Stimulated activated CD4-positive, alpha-beta T cell treated with anti-CD3 and anti-CD28 coated beads, Interleukin-12 subunit alpha, Interleukin-12 subunit beta, amount 100 ng/mL, for 24 hours (primary cell): ENCODE results near the gene UAP1L1.

Experiments
- DNase-seq, 2 experiments: peaks; one replicate each; pipeline ENCODE4 v3.0.0-alpha.2; 2020; ENCODE audit warnings: low read depth in 2 of 2

The UAP1L1 gene

DNA sequence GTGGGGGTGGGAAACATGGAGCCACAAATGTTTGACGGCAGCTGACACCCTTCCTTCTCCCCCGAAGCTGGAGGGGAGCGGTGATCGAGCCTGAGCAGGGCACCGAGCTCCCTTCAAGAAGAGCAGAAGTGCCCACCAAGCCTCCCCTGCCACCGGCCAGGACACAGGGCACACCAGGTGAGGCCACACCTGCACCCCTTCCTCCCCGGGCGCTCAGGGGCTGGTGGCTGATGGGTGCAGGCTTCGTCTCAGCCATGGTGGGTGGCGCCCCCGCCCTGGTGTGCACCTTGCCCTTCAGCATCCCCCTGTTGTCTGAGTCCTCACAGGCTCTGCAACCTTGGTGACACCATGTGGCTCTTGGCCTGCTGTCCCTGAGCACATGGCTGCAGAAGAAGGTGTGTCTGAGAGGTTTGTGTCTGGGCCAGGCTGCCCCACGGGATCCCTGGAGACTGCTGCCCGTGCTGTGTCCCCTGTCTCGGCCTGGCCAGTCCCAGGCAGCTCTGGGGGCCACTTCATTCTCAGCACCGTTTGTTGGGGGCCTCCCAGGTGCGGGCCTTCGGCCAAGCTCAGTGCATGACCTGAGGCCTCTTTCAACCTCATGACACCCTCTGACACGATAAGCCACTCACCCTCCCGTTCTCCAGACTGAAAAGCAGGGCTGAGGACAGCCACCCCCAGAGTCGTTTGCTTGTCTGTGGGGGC is 20.6 kb downstream of the UAP1L1 start:
- DNase-seq: no peak

DNA sequence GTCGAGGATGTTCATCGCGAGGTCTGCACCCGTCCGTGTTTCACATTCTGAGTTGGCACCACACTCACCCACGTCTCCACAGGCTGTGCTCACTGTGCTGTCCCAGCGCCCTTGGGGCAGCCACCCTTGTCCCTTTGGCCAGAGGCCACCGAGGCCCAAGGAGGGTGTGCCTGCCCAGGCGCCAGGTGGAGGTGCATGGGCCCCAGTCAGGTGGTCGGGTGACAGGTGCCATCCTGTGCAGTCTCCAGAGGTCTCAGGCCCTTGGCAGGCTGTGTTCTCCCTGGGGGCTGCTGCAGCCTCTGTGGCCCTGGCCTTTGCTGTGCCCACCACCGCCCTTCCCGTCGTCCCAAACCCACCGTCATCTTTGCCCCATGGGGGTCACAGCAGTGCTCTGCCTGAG is 21.9 kb downstream of the UAP1L1 start:
- DNase-seq: no peak

DNA sequence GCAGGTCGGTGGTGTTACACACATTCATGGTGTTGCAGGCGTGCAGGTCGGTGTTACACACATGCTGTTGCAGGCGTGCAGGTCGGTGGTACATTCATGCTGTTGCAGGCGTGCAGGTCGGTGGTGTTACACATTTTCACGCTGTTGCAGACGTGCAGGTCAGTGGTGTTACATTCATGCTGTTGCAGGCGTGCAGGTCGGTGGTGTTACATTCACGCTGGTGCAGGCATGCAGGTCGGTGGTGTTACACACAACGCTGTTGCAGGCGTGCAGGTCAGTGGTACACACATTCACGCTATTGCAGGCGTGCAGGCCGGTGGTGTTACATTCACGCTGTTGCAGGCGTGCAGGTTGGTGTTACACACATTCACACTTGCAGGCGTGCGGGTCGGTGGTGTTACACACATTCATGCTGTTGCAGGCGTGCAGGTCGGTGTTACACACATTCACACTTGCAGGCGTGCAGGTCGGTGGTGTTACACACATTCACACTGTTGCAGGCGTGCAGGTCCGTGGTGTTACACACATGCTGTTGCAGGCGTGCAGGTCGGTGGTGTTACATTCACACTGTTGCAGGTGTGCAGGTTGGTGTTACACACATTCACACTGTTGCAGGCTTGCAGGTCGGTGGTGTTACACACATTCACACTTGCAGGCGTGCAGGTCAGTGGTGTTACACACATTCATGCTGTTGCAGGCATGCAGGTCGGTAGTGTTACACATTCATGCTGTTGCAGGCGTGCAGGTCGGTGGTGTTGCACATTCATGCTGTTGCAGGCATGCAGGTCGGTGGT is 26.1 kb downstream of the UAP1L1 start:
- DNase-seq: no peak

DNA sequence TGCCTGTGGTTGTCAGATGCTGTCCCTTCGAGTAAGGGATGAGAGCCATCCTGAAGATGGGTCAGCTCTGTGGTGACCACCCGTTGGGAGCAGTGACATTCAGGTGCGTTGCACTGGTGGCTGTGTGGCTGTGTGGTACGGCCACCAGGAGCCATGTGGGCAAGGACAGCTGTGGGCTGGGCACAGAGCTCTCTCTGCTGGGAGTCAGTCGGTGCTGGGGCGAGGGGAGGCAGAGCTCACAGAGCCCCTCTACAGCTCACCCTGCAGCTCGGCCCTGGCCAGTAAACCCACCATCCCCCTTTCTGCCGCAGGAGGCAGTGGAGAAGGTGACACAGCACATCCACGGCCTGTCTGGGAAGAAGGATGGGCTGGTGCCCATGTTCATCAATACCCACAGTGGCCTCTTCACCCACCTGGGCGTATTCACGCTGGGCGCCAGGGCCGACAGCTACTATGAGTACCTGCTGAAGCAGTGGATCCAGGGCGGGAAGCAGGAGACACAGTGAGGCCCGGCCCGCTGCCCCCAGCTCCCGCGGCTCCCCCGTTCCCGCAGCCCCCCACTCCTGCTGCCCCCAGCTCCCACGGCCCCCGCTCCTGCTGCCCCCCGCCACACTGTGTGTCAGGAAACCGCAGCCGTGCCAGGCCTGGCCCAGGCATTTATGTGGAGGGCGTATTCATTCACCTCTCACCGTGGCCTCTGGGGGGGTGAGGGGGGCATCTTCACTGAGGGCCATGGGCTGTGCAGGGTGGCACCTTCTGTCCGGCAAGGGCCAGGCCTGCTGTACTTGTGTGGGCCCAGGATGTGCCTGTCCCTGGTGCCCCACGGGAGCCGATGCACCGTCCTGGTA is 28.7 kb downstream of the UAP1L1 start:
- DNase-seq: no peak

DNA sequence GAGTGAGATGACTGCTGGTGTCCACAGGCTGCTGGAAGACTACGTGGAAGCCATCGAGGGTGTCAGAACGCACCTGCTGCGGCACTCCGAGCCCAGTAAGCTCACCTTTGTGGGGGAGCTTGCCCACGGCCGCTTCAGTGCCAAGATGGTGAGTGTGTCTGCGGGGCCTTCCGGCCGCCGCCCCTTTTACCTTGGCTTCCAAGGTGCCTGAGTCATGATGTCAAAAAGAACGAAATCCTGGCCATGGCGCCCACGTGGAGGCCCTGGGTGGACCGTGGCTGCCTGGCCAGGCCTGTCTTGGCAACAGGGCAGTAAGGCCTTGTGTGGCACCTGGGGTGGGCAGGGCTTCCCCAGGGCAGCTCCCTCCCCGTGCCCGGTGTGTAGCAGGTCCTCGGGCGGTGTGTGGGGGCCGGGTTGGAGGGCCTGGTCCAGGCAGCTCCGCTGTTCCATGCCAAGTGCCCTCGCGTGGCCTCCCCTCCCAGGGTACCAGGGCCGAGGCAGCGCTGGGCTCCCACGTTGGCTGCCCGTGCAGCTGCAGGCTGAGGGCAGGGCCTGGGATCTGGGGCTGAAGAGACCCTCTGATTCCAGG is 29.4 kb downstream of the UAP1L1 start:
- no peak for DNase-seq

DNA sequence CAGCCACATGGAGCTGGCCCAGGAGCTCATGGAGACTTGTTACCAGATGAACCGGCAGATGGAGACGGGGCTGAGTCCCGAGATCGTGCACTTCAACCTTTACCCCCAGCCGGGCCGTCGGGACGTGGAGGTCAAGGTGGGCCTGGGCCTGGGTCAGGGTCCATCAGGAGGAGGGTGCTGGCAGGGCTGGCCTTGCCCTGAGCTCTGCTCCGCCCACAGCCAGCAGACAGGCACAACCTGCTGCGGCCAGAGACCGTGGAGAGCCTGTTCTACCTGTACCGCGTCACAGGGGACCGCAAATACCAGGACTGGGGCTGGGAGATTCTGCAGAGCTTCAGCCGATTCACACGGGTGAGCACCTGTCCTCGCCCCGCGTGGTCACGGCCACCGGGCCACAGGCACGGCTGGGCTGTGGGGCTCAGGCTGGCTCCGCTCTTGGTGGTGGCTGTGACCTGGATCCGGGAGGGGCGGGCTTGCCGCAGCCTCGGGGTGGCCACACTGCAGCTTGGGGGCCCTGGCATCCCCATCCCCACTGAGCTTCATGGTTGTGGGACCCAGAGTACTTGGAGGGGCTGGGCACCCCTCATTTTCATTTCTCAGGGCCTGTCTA is 30.1 kb downstream of the UAP1L1 start:
- DNase-seq: no peak

DNA sequence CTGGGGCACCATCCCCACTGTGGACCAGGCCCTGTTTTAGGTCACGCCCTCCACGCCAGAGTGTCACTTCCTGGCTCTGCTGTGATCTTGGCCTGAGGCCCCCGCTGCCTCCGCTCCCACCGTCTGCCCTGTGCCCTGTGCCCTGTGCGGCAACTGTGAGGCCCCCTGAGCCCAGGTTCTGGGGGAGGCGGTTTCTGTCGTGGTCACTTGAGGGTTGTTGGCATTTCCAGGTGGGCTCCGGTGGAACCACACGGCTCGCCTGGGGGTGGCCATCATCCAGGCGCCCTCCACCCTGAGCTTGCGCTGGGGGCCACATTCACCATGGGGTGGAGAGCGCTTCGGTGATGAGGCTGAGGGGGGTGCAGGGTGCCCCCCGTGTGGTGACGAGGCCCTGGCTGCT is 30.7 kb downstream of the UAP1L1 start:
- DNase-seq: no peak

DNA sequence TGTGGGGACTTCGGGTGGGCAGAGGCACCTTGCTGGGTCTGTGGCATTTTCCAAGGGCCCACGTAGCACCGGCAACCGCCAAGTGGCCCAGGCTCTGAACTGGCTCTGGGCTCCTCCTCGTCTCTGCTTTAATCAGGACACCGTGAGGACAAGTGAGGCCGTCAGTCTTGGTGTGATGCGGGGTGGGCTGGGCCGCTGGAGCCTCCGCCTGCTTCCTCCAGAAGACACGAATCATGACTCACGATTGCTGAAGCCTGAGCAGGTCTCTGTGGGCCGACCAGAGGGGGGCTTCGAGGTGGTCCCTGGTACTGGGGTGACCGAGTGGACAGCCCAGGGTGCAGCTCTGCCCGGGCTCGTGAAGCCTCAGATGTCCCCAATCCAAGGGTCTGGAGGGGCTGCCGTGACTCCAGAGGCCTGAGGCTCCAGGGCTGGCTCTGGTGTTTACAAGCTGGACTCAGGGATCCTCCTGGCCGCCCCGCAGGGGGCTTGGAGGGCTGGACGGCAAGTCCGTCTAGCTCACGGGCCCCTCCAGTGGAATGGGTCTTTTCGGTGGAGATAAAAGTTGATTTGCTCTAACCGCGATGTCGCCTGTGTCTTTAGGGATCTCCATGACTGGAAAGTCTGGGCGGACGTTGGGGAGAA is 31.4 kb downstream of the UAP1L1 start:
- DNase-seq: no peak

DNA sequence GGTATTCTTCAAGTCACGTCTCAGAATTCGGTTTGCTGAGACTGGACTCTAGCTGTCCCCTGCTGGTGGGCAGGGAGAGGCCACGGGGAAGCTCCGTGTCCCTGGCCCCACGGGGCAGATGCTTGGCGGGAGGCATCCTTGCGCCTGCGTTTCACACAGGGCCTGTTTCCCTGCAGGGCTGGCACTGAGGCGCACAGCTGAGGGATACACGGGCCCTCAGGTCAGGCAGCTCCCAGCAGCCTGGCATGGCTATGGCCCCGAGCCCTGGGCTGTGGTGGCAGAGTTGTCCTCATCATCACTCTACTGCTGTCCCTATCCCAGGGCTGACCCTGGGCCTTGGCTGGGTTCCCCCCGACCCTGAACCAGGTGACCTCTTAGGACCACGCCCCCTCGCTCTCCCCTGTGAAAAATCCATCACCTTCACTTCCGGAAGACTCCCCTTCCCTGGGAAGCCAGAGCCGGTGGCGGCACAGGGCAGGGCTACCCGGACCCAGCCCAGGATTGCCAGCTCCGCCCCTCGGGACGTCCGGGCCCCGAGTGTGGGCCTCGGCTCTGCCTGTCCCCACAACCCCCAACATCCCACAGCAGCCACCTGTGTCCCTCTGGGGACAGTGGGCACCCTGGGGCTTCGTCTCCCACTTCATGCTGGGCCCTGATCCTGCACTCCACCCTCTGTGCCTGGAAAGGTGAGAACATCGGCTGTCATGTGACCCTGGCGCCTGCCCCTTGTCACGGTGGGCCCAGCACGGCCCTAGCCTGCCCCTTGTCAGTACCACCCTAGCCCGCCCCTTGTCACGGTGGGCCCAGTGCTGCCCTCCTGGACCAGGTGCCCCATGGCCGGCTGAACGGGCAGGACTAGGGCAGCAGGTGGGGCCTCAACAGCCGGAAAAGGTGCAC is 32.2 kb downstream of the UAP1L1 start:
- no peak for DNase-seq

DNA sequence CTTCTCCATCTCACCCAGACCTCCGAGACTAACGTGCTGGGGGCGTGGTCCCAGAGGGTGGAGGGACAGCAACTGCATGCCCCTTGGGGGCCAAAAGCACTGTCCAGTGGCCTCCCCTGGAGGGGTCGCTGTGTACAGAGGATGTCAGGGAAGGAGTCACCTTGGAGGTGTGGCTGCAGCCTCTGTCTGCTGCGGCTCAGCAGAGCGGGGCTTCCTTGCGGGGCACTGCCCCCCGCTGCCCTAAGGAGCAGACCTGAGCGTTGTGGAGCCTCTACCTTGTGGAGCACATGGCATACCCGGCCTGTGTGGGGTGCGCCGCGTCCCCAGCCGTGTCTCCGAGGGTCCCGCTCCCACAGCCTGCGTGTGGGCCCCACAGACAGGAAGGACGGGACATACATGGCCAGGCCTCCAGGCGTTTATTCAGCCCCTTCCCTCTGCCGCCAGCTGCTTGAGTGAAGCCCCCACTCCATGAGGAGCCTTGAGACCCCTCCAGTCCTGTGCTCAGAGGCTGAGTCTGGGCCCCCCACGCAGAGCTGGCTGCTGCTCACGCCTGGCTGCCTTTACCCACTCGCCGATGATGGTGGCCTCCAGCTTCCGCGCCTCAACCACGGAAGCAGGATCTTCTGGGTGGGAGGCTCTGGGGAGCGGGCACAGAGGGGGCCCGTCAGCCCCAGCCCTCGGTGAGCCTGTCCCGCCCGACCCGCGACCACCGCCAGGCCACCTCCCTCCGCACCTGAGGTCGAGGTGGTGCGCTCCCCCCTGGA is 33.0 kb downstream of the UAP1L1 start:
- no peak for DNase-seq

DNA sequence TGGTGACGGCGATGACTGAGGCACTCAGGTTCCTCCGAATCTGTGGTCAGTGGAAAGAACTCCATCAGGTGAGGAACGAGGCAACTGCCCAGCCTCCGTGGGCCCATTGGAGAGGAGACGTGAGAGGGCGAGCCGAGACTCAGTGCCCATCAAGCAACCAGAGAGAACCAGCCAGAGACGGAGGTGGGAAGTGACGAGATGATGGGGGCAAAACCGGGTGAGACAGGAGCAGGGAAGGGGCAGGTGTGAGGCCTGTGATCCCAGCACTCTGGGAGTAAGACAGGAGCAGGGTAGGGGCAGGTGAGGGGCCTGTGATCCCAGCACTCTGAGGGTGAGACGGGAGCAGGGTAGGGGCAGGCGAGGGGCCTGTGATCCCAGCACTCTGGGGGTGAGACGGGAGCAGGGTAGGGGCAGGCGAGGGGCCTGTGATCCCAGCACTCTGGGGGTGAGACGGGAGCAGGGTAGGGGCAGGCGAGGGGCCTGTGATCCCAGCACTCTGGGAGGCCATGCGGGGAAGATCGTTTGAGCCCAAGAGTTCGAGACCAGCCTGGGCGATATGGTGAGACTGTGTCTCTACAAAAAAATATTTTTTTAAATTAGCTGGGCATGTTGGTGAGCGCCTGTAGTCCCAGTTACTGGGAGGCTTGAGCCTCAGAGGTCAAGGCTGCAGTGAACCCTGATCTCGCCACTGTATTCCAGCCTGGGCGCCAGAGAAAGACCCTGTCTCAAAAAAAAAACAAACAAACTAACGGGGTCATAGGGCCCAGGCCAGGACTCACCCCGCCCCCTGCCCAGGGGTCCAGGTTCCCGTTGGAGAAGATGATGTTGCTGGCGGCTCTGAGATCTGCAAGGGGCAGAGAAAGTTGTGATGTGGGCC is 33.8 kb downstream of the UAP1L1 start:
- DNase-seq: no peak

DNA sequence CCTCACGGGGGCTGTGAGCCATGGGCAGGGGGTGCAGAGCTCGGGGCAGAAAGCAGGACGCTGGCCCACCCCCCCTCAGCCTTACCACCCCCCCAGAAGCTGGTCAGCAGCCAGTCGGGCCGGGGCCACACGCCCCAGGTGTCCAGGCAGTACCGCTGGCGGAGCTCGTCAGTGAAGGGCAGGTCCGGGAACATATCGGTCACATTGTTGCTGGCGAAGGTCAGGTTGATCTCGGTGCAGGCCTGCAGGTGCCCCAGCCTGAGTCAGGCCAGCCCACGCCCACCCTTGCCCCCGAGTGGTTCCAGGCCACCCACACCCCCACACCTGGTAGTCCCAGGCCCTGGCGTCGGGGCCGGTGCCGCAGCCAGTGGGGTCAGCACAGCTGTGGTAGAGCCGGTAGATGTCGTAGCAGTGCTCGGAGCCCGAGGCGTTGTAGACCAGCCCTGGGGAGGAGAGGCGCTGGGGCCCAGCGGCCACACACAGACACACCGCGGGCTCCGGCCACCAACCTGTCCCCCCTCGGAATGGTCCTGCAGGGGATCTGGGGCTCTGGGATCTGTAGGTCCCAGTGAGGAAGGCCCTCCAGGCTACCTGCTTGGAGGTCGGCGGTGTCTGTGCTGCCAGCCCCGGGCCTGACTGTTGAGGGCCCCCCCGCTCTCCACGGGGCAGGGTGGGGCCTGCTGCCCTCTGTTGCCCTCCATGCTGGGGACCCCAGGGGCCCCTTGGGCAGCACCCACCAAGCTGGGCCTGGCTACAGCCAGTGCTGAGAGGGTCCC is 34.7 kb downstream of the UAP1L1 start:
- no peak for DNase-seq

DNA sequence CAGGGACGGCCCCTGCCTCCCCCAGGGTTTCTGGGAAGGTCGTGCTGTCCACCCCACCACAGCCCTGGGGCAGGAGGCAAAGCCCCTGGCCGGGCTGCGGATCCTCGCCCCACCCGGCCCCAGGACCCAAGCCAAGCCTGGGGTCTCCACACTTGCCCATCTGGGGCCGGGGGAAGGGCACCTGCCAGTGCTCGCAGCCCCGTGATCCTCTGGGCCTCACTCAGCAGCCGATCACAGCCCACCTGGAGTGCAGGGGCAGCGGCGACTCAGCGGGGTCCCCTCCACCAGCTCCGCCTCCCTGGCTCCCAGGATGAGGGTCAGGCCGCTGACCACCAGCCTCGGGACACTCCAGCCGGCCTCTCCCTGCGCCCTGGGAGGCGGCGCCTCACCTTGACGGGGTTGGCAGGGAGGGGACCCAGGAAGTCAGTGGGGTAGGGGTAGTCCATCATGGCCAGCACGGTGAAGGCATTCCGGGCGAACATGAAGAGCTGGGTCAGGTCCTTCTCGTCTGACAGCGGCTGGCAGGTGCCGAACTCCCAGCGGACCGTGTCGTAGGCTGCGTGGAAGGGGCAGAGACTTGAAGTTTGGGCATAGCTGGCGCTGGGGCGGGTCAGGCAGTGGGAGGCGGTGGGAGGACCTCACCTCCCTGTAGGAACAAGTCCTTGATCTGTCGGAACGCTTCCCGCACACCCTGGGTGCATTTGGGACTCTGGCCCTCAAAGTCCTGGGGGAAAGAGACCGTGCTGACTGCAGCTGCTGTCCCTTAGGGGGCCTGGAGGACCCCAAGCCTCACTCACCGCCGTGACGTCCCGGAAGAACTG is 35.5 kb downstream of the UAP1L1 start:
- no peak for DNase-seq

DNA sequence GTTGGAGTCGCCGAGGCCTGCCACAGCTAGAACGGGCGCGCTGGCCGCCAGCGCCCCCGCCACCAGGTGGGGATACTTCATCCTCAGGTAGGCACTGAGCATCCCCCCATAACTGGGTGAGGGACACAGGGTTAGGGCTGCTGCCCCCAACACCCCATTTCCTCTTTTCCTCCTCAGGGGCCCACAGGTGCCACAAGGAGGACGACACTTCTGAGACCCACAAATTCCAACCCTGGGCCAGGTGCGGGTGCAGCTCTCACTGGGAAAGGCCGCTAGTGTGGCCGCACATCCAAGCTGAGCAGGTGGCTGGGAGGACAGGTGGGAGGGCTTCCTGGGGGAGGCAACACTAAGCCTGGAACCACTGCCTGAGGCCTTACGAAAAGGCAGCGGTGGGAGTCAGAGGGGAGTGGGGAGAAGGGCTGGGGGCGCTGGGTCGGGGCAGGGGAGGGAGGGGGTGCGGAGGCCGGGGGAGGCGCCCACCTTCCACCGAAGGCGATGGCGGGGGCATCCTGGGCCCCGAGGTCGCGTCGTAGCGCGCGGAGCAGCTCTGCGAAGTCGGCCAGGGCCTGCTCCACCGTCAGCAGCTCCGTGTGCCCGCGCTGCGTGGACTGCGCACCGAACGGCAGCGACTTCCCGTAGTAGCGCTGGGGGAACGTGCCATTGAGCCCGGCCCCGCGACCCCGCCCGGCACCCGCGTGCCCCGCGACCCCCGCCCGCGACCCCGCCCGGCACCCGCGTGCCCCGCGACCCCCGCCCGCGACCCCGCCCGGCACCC is 36.3 kb downstream of the UAP1L1 start:
- no peak for DNase-seq

DNA sequence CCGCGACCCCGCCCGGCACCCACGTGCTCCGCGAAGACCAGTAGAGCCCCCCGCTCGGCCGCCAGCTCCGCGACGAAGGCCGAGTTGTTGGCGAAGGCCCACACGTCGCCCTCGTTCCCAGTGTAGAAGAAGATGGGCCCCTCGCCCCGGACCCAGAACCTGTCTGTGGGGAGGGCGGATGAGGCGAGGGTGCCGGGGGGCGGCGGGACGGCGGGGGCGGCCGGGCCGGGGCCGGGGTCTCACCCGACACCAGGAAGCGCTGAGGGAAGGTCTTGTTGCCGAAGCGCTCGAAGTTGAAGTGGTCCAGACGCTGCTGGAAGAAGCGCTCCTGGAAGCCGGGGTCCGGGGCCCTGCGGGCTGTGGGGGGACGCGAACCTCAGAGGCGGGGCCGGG is 36.9 kb downstream of the UAP1L1 start:
- no peak for DNase-seq
